Keratinocyte (primary cell): ENCODE data around the gene PYDC2. TPM values are rescaled to one million over a fixed set of nuclear protein-coding genes. Genes with fewer than 3 reads are reported as not detected.

ENCODE experiments used
- DNase-seq: peaks from one replicate; pipeline ENCODE4 v3.0.0-alpha.2; 2011; ENCODE audit warnings: low read depth, missing footprints, low spot score
- FAIRE-seq: peaks from 2 replicates; lab custom pipeline; 2011; peaks lifted over from hg19 to GRCh38; lab: Jason Lieb, UNC
- H2AFZ ChIP-seq: 2 replicates; pipeline ENCODE4 v1.6.0; 2012; ENCODE audit warnings: low read length, control low read depth, inconsistent platforms; ENCODE audit not compliant: control insufficient read depth
- H3K27ac ChIP-seq: 2 replicates; pipeline ENCODE4 v1.5.1; 2011; ENCODE audit warnings: low read length; ENCODE audit not compliant: control insufficient read depth, insufficient read depth
- H3K27me3 ChIP-seq: 3 replicates; pipeline ENCODE4 v1.6.0; 2011; ENCODE audit warnings: low read length; ENCODE audit not compliant: control insufficient read depth, insufficient read depth; ENCODE audit errors: extremely low read depth
- H3K36me3 ChIP-seq, 2 experiments: 2 replicates in 1 of 2; 3 replicates in 1 of 2; pipeline ENCODE4 v1.5.1; 2011; ENCODE audit warnings: low read length in 2 of 2, mild to moderate bottlenecking in 1 of 2; ENCODE audit not compliant: control insufficient read depth in 2 of 2, insufficient read depth in 2 of 2; ENCODE audit errors: extremely low read depth in 1 of 2
- H3K4me1 ChIP-seq: 3 replicates; pipeline ENCODE4 v1.5.1; 2011; ENCODE audit warnings: low read length; ENCODE audit not compliant: control insufficient read depth, insufficient read depth; ENCODE audit errors: extremely low read depth
- H3K4me2 ChIP-seq: 3 replicates; pipeline ENCODE4 v1.6.0; 2011; ENCODE audit warnings: low read depth, low read length; ENCODE audit not compliant: control insufficient read depth, insufficient read depth; ENCODE audit errors: extremely low read depth
- H3K4me3 ChIP-seq, 3 experiments: fragments of 200-600 bp in 1 of 3; sonication (generic) in 1 of 3; 2 replicates in 2 of 3; 3 replicates in 1 of 3; pipeline ENCODE4 v1.5.1; 2011 to 2016; ENCODE audit warnings: low read length in 3 of 3, mild to moderate bottlenecking in 3 of 3, control low read depth in 2 of 3, inconsistent platforms in 1 of 3, low read depth in 1 of 3, mixed read lengths in 1 of 3, mixed run types in 1 of 3, moderate library complexity in 1 of 3; ENCODE audit not compliant: control insufficient read depth in 2 of 3, insufficient read depth in 2 of 3; ENCODE audit errors: extremely low read depth in 1 of 3
- H3K79me2 ChIP-seq: 2 replicates; pipeline ENCODE4 v1.6.0; 2012; ENCODE audit warnings: low read length; ENCODE audit not compliant: control insufficient read depth, insufficient read depth
- H3K9ac ChIP-seq: 3 replicates; pipeline ENCODE4 v1.6.0; 2011; ENCODE audit warnings: low read length; ENCODE audit not compliant: control insufficient read depth, insufficient read depth; ENCODE audit errors: extremely low read depth
- H3K9me1 ChIP-seq: 3 replicates; pipeline ENCODE4 v1.6.0; 2011; ENCODE audit warnings: low read length; ENCODE audit not compliant: control insufficient read depth, insufficient read depth; ENCODE audit errors: extremely low read depth
- H3K9me3 ChIP-seq: 2 replicates; pipeline ENCODE4 v1.5.1; 2012; ENCODE audit warnings: low read depth, low read length; ENCODE audit not compliant: control insufficient read depth
- H4K20me1 ChIP-seq: 3 replicates; pipeline ENCODE4 v1.6.0; 2011; ENCODE audit warnings: low read length; ENCODE audit not compliant: control insufficient read depth, insufficient read depth; ENCODE audit errors: extremely low read depth
- CTCF ChIP-seq, 3 experiments: IDR thresholded peaks in 1 of 3; conservative IDR thresholded peaks in 1 of 3; optimal IDR thresholded peaks in 1 of 3; 2 replicates in 2 of 3; 3 replicates in 1 of 3; pipeline versions ENCODE3 to v1.5.1; 2011; ENCODE audit warnings: low read length in 3 of 3, mild to moderate bottlenecking in 3 of 3, moderate library complexity in 2 of 3, control low read depth in 1 of 3, inconsistent platforms in 1 of 3; ENCODE audit not compliant: insufficient read depth in 2 of 3; ENCODE audit errors: extremely low read depth in 1 of 3
- EZH2 ChIP-seq: IDR thresholded peaks from one replicate; pipeline ENCODE4 v1.6.1; 2012; ENCODE audit warnings: inconsistent platforms, mild to moderate bottlenecking, low read length, moderate library complexity
- dilution Hi-C: fragments of 300-500 bp; cut with MboI; formaldehyde crosslinking; loops from one replicate; pipeline ENCODE4 v1.7.0; 2020; ENCODE audit warnings: low sequenced_read_pairs; ENCODE audit not compliant: extremely low pct_ligation_motif_present
- polyA plus RNA-seq, 5 experiments: library from polyadenylated mRNA; depleted of rRNA in 3 of 5; stranded (reverse) in 3 of 5; stranded (forward) in 1 of 5; unstranded in 1 of 5; fragments of >200 nt; gene quantifications; 1 replicate in 1 of 5; 2 replicates in 3 of 5; 3 replicates in 1 of 5; pipeline versions ENCODE4 v1.2.1 to v1.2.3, GENCODE V29; 2011 to 2012; ENCODE audit warnings: missing spikeins in 2 of 5, low read depth in 1 of 5, low replicate concordance in 1 of 5

PYDC2 gene
- polyA plus RNA-seq, 1 donor (not counting 4 experiments of a cell fraction or from before 2014, with no cell fraction given), result not detected

- dilution Hi-C loops, result no loop called here
- Histone ChIP-seq H3K79me2 (no peaks in the 10 kb centered on the region), H2AFZ (no peak overlapping the region), H3K4me2 (no peak overlapping the region), H4K20me1 (no peaks in the 10 kb centered on the region), H3K9ac (no peak overlapping the region), H3K9me3 (no peaks in the 10 kb centered on the region), H3K27me3 (no peaks in the 10 kb centered on the region), H3K4me3 (no peak overlapping the region), H3K27ac (no peak overlapping the region), H3K36me3 (no peaks in the 10 kb centered on the region), H3K4me1 (peaks cover 9% of the 10 kb centered on the region), H3K9me1 (no peaks in the 10 kb centered on the region)
- no peak for DNase-seq
- no peak for TF ChIP-seq CTCF (optimal IDR thresholded peaks at IDR 0.05 in 1 of 3, IDR thresholded peaks at IDR 0.05 in 1 of 3, conservative IDR thresholded peaks at IDR 0.05 in 1 of 3; ENCODE audit: extremely low read depth in 1 of 3, insufficient read depth in 2 of 3, low read length in 3 of 3)
- TF ChIP-seq EZH2, result no peak
- no peak for FAIRE-seq
These were observed 45.4 kb upstream of the PYDC2 start for GRCh38 chr3:191415566-191415965.

- no peak overlapping the region for H3K9ac ChIP-seq
These were observed 43.6 kb upstream of the PYDC2 start for GRCh38 chr3:191417457-191417729.

More at GRCh38 chr3:191417457-191417729, 43.6 kb upstream of the PYDC2 start:
- Histone ChIP-seq H3K4me1 (peaks cover 6% of the 10 kb centered on the region), H3K9me3 (no peaks in the 10 kb centered on the region), H3K79me2 (no peaks in the 10 kb centered on the region), H3K27ac (no peak overlapping the region), H4K20me1 (no peaks in the 10 kb centered on the region), H2AFZ (no peak overlapping the region), H3K4me2 (no peak overlapping the region), H3K4me3 (no peak overlapping the region), H3K9me1 (no peaks in the 10 kb centered on the region), H3K27me3 (no peaks in the 10 kb centered on the region), H3K36me3 (no peaks in the 10 kb centered on the region)
- FAIRE-seq (no peak), DNase-seq (no peak)
- dilution Hi-C loops, result no loop called here
- TF ChIP-seq EZH2, result no peak
- TF ChIP-seq CTCF (optimal IDR thresholded peaks at IDR 0.05 in 1 of 3, IDR thresholded peaks at IDR 0.05 in 1 of 3, conservative IDR thresholded peaks at IDR 0.05 in 1 of 3; ENCODE audit: extremely low read depth in 1 of 3, insufficient read depth in 2 of 3, low read length in 3 of 3), result no peak
